Kidney capillary endothelial cell (primary cell): ENCODE measurements around the gene OR6P1.

Experiments
- DNase-seq: peaks from one replicate; pipeline ENCODE4 v3.0.0-alpha.2; 2018; ENCODE audit warnings: low spot score

The OR6P1 gene

GRCh38 chr1:158516966-158517365 is 53.4 kb downstream of the OR6P1 start:
- DNase-seq = no peak
